Transverse colon (tissue), 4 donors: ENCODE measurements around the gene AGR3. TPM values are rescaled to one million over a fixed set of nuclear protein-coding genes. Genes with fewer than 3 reads are reported as not detected.

Experiments used
- DNase-seq: peaks from one replicate; pipeline ENCODE4 v3.0.0-alpha.2; 2019
- H3K27ac ChIP-seq, 4 donors: fragments of 200-600 bp; sonication (generic); 2 replicates each; pipeline ENCODE4 v1.5.1; 2016 to 2018; ENCODE audit warnings: inconsistent platforms in 4 of 4
- H3K27me3 ChIP-seq: fragments of 200-600 bp; sonication (generic); 2 replicates; pipeline ENCODE4 v1.5.1; 2017; ENCODE audit warnings: inconsistent platforms
- H3K36me3 ChIP-seq, 4 donors: fragments of 200-600 bp; sonication (generic); 2 replicates each; pipeline ENCODE4 v1.5.1; 2017 to 2019; ENCODE audit warnings: inconsistent platforms in 4 of 4
- H3K4me1 ChIP-seq, 4 donors: fragments of 200-600 bp; sonication (generic); 2 replicates each; pipeline ENCODE4 v1.5.1; 2017 to 2020; ENCODE audit warnings: inconsistent platforms in 4 of 4
- H3K4me3 ChIP-seq, 4 donors: fragments of 200-600 bp; sonication (generic); 1 replicate in 1 of 4; 2 replicates in 3 of 4; pipeline versions ENCODE4 v1.5.1 to v1.6.1; 2017 to 2019; ENCODE audit warnings: inconsistent platforms in 4 of 4
- H3K9me3 ChIP-seq, 2 donors: fragments of 200-600 bp; sonication (generic); 2 replicates each; pipeline ENCODE4 v1.5.1; 2017 to 2019; ENCODE audit warnings: inconsistent platforms in 2 of 2
- EP300 ChIP-seq: sonication (generic); formaldehyde crosslinking; IDR thresholded peaks from one replicate; pipeline ENCODE4 v1.6.1; 2017; ENCODE audit warnings: antibody characterized with exemption, low read depth
- POLR2A ChIP-seq: fragments of 450-650 bp; IDR thresholded peaks from one replicate; pipeline ENCODE4 v1.6.1; 2016; ENCODE audit warnings: antibody characterized with exemption, mild to moderate bottlenecking, moderate library complexity
- POLR2AphosphoS5 ChIP-seq, 3 donors: sonication (generic); formaldehyde crosslinking; IDR thresholded peaks; one replicate each; pipeline ENCODE4 v1.6.1; 2016; ENCODE audit warnings: antibody characterized with exemption in 3 of 3
- WGBS, 2 donors: methylation state at CpG; one replicate each; pipeline ENCODE4 v1.1.5; 2018; ENCODE audit warnings: low coverage in 1 of 2; 5-methylcytosine and 5-hydroxymethylcytosine counted together
- in situ Hi-C, 4 donors: fragments of 200-750 bp; cut with MboI; loops; one replicate each; pipeline versions ENCODE4 v1.15.0 to v1.15.1; 2017; ENCODE audit warnings: low sequenced_read_pairs in 3 of 4, low pct_ligation_motif_present in 1 of 4, low pct_unique_long_range_greater_than_20kb in 1 of 4
- intact Hi-C: fragments of 100-400 bp; cut with DNase I; formaldehyde crosslinking; loops from one replicate; pipeline ENCODE4 v1.15.1; 2023; ENCODE audit warnings: low total_unique reads
- total RNA-seq, 4 donors: library from RNA; depleted of rRNA; stranded (reverse); fragments of >200 nt; gene quantifications; one replicate each; pipeline ENCODE4 v1.1.0, GENCODE V29; 2016
- TF ChIP-seq, protein P1 (sequence below), 5 experiments: fragments of 200-600 bp in 3 of 5; fragments of 450-650 bp in 2 of 5; sonication (generic) in 3 of 5; IDR thresholded peaks; 1 replicate in 2 of 5; 2 replicates in 3 of 5; pipeline ENCODE4 v1.5.1; 2016 to 2017; ENCODE audit warnings: antibody characterized with exemption in 5 of 5, inconsistent platforms in 3 of 5, mild to moderate bottlenecking in 2 of 5, moderate library complexity in 1 of 5

Gene AGR3
- total RNA-seq, 4 donors from 2014 or later: 65.1 to 216 (median 126) TPM

DNA sequence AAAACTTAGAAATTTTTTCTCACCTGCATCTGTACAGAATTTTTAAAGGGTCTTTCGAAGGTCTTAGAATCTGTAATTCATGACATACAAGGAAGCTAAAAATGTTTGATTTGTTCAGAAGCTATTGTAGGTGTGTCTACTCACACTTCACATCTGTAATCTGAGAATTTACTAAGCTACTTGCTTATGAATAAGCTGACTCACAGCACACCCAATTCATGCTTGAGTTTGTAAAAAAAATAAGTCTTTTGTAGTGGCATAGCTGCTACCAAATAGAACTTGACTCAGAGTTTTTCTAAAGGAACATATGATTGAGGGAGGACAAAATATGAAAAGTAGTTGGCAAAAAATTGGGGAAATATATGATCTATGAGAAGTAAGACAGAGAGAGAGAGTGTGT is 64.2 kb downstream of the AGR3 start:
- Histone ChIP-seq H3K4me1 (peaks cover 0 to 71% (median 21%) of the 10 kb centered on the region in 4 donors), H3K27me3 (no peaks in the 10 kb centered on the region), H3K9me3 (no peaks in the 10 kb centered on the region), H3K4me3 (no peak overlapping the region), H3K36me3 (no peaks in the 10 kb centered on the region), H3K27ac (peak overlapping the region; percentile 48 to 80 (median 76))
- in situ Hi-C loops (no loop called here), intact Hi-C loops (no loop called here)
- TF ChIP-seq, protein P1, sequence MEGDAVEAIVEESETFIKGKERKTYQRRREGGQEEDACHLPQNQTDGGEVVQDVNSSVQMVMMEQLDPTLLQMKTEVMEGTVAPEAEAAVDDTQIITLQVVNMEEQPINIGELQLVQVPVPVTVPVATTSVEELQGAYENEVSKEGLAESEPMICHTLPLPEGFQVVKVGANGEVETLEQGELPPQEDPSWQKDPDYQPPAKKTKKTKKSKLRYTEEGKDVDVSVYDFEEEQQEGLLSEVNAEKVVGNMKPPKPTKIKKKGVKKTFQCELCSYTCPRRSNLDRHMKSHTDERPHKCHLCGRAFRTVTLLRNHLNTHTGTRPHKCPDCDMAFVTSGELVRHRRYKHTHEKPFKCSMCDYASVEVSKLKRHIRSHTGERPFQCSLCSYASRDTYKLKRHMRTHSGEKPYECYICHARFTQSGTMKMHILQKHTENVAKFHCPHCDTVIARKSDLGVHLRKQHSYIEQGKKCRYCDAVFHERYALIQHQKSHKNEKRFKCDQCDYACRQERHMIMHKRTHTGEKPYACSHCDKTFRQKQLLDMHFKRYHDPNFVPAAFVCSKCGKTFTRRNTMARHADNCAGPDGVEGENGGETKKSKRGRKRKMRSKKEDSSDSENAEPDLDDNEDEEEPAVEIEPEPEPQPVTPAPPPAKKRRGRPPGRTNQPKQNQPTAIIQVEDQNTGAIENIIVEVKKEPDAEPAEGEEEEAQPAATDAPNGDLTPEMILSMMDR (IDR thresholded peaks at IDR 0.05): no peak
- TF ChIP-seq POLR2AphosphoS5 (IDR thresholded peaks at IDR 0.05) (no peak), POLR2A (no peak), EP300 (no peak)
- WGBS, 2 donors: 38 to 58% methylated on average over 1 of the region's 1 CpG
- no peak for DNase-seq

DNA sequence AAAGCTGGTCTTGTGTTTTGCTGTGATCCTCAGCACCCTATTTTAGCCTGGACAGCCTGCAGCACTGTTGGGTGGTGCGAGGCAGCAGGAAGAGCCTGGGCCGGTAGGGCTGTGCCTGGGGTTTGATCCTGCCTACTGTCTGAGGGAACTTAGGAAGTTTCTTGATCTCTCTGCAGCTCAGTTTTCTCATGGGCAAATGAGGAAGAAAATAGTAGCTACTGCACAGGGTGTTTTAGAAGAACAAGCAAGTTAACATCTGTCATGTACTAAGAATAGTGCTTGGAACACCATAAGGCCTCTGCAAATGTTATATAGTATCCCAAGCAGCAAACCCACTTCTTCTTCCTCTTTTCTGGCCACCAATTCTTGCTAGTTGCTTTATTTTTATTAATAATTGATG is 65.0 kb downstream of the AGR3 start:
- in situ Hi-C loops: no loop called here
- H3K36me3 ChIP-seq: no peaks in the 10 kb centered on the region
- no peak overlapping the region for H3K4me3 ChIP-seq
- TF ChIP-seq POLR2A (no peak), POLR2AphosphoS5 (IDR thresholded peaks at IDR 0.05) (no peak), EP300 (no peak)
- TF ChIP-seq, protein P1 (IDR thresholded peaks at IDR 0.05): no peak
- WGBS, 2 donors: 59% methylated on average over 2 of the region's 2 CpGs; no CpG with 5 or more reads in 1 of the 2 donors
- H3K4me1 ChIP-seq: peaks cover 0 to 71% (median 21%) of the 10 kb centered on the region in 4 donors
- DNase-seq: no peak
- peak overlapping the region; percentile 48 to 80 (median 76) for H3K27ac ChIP-seq
- intact Hi-C loops: no loop called here
- no peaks in the 10 kb centered on the region for H3K9me3 ChIP-seq
- no peaks in the 10 kb centered on the region for H3K27me3 ChIP-seq

DNA sequence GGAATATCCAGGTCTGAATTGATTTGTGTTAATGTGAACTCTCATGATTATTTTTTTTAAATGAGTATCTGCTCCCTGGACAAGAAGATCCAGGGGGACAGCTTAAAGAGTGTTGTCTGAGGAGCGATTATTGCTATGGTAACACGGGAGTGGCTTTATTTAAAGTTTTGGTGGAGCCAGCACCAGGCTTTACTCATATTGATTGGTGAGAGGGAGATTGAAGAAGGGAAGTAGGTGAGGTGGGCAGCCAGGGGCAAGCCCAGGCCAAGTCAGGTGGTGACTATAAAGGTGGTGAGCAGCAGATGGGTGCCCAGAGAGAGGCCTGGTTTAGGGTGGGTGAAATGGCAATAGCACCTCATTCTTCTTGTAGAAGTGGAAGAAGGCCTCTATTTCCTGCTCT is 66.8 kb downstream of the AGR3 start:
- intact Hi-C loops (no loop called here), in situ Hi-C loops (no loop called here)
- DNase-seq: peak; percentile 27
- Histone ChIP-seq H3K4me3 (no peak overlapping the region), H3K9me3 (no peaks in the 10 kb centered on the region), H3K4me1 (peaks cover 0 to 80% (median 23%) of the 10 kb centered on the region in 4 donors), H3K27ac (peak overlapping the region in 3 of 4 donors; percentile 73 to 80 (median 78)), H3K36me3 (no peaks in the 10 kb centered on the region), H3K27me3 (no peaks in the 10 kb centered on the region)
- TF ChIP-seq EP300 (no peak), POLR2A (peak; percentile 9)
- 43 to 58% methylated on average over 2 of the region's 2 CpGs for WGBS, 2 donors

DNA sequence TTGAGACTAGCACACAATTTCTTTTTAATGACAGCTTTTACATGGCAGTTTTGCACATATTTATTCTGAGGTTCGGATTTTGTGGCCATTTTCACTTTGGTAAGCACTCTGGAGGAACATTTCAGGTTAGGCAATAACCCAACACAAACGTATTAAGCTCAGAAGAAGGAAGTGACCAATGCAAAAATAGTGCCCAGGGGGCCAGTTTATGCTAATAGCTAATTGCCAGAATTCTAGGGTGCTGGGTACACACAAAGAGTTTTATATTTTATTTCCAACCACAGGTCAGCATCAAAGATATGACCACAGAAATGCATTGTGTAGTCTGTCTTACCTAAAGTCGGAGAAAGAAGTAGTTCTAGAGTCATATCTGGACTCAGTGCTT is 68.6 kb downstream of the AGR3 start:
- Histone ChIP-seq H3K4me1 (peaks cover 0 to 88% (median 27%) of the 10 kb centered on the region in 4 donors), H3K27me3 (no peaks in the 10 kb centered on the region), H3K9me3 (no peaks in the 10 kb centered on the region), H3K4me3 (no peak overlapping the region), H3K36me3 (no peaks in the 10 kb centered on the region), H3K27ac (peak overlapping the region; percentile 47 to 80 (median 76))
- no peak for DNase-seq
- WGBS, 2 donors: 47 to 70% methylated on average over 2 to 3 of the region's 3 CpGs
- intact Hi-C loops (no loop called here), in situ Hi-C loops (no loop called here)
- TF ChIP-seq POLR2AphosphoS5 (IDR thresholded peaks at IDR 0.05) (no peak), POLR2A (no peak), EP300 (no peak)
- TF ChIP-seq, protein P1 (IDR thresholded peaks at IDR 0.05): no peak
